Fibroblast of skin of left biceps (primary cell): Measurements from ENCODE around the gene REM2.
A peak's percentile ranks its signal among the peaks of the same experiment; 100 is the strongest.
"Not testable (repeated sequence)": the region's sequence is repeated elsewhere in the genome, so short reads cannot be mapped to it uniquely, and the experiment has no call there.

ENCODE experiments used
- DNase-seq, 2 experiments: peaks; one replicate each; pipeline ENCODE4 v3.0.0-alpha.2; 2013; ENCODE audit warnings: low read depth in 2 of 2

The REM2 gene

DNA sequence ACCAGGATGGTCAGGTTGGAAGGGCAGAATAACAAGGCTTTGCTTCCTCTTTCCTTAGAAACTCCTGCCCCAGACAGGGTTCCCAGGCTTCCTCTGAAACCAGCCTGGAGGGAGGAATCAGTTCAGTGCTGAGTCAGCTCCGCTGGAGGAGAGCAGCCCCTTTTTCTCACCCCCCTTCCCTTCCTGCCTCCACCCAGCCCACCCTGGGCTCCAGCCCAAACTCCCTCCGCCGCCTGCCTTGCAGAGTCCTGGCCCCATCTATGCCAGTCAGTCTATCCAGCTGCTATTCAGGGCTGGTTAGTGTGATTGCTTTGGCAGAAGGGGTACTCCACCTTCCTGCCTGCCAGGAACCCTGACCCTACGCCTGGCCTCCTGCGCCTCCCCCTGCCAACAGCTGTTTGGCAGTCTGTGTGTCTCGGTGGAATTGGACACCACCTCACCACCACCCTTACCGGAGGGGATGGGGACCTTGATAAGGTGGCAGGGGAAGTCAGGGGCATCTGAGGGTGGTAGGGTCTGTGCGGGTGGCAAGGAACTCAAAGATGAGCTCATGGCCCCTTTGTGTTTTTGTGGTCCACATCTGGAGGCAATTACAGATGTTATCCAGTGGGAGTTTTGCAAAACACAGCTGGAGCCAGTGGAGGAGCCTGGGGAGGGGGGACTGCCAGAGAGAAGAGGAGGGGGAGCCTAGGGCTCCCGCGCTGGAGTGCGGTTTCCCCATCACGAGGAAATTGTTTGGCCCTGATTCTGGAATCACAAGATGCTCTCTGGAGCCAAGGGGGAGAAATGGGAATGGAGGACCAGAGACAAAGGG is 34.5 kb upstream of the REM2 start:
- peak; percentile 87 to 88 for DNase-seq

- no peak for DNase-seq
Observed at GRCh38 chr14:22849212-22849819, 33.7 kb upstream of the REM2 start.

DNA sequence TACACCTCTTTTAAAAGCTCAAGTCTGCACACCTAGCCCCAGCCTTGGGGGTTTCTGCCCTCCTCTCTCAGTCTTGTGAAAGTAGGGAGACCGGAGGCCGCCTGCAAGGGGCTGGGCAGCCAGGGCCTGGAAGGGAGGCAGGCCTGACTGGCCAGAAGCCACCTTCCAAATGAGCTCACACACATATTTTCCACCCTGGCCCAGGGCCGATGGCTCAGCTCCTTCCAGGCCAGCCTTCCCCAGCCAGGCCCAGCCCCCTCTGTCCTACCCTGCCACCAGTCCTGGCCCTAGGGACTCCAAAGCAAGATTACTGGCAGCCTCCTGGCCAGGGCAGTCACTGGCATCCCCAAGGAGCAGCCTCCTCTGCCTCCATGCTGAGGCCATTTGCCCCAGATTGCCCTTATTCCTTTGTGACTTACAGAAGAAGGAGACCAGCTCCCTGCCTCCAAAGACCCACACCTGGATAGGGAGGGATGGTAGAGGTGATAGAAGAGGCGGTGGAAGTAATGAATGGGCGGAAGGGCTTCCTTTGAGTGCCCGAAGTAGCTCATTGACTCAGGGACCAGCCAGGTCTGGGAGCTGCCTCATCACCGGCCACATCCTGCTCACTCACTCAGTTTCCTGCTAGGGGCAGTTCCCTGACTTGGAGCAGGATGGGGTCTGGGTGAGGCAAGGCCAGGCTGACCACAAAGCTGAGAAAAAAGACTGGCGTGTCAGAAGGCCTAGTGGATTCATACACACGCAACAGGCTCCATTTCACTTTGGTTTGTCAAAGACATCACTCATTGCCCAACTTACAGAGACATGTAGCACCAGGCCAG is 31.9 kb upstream of the REM2 start:
- DNase-seq: peak in 1 of 2 experiments; percentile 55

GRCh38 chr14:22852178-22852577 is 30.8 kb upstream of the REM2 start:
- DNase-seq: not testable (repeated sequence)

- no peak for DNase-seq
Observed at GRCh38 chr14:22852599-22852939, 30.5 kb upstream of the REM2 start.

- no peak for DNase-seq
Observed at GRCh38 chr14:22852940-22853767, 29.9 kb upstream of the REM2 start.

DNA sequence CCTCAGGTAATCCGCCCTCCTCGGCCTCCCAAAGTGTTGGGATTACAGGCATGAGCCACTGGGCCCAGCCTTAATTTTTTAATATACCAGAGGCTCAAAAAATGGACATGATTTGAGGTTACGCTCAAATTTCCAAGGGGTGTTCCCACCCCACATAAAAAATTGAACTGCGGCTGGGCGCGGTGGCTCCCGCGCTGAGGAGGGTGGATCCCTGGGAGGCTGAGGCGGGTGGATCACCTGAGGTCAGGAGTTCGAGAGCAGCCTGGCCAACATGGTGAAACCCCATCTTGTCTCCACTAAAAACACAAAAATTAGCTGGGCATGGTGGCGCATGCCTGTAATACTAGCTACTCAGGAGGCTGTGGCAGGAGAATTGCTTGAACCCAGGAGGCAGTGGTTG is 28.7 kb upstream of the REM2 start:
- not testable (repeated sequence) for DNase-seq

- no peak for DNase-seq
Observed at GRCh38 chr14:22854963-22855724, 27.9 kb upstream of the REM2 start.

GRCh38 chr14:22856428-22856827 is 26.6 kb upstream of the REM2 start:
- DNase-seq: no peak

GRCh38 chr14:22860377-22860776 is 22.6 kb upstream of the REM2 start:
- not testable (repeated sequence) for DNase-seq

DNA sequence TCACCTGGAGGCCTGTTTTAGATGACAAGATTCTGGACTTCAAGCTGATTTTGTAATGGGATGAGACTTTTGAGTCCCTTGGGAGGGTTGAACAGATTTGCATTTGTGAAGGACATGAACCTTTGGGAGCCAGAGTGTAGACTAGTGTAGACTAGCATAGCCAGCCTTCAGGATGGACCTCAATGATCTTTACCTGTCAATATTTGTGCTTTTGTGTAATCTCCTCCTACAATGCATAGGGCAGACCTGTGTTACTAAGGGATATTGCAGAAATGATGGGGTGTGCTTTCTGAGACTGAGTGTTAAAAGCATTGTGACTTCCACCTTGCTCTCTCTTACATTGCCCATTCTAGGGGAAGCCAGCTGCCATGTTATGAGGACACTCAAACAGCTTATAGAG is 21.4 kb upstream of the REM2 start:
- no peak for DNase-seq

GRCh38 chr14:22864979-22865378 is 18.0 kb upstream of the REM2 start:
- DNase-seq: no peak

DNA sequence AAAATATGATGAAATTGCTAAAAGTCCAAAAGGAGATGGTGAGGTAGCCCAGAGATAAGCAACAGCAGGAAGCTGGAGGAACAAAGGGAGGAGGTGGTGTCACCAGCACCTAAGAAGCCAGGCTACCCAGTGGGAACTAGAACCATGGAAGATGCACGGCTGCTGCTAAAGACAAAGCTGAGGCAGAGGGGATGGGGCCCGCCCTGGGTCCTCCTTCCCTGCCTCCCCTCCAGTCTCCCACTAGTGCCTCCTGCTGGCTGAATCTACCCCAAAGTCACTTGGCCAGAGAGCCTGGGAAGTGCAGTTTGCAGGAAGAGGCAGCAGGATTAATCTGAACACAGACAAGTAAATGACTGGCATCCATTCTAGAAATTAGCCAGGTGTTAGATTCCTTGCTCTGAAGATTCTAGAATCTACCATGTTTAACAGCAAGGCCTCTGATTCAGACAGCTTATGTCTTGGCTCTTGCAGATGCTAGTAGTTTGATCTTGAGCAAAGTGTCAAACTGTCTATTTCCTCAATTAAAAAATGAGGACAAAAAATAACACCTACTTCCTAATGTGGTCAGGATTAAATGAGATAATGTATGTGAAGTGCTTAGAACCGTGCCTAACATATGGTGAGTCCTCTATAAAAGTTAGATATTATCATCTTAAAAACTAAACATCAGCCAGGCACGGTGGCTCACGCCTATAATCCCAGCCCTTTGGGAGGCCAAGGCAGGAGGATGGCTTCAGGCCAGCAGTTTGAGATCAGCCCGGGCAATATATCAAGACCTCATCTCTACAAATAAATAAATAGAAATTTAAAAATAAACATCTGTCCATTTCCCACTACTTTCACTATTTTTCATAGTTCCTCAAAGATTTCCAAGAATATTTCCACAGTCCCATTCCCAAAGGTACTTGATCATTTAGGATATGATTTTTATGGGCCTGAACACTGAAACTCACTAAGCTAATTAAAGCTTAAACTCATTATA is 17.3 kb upstream of the REM2 start:
- DNase-seq: no peak

GRCh38 chr14:22866874-22867273 is 16.1 kb upstream of the REM2 start:
- no peak for DNase-seq

- no peak for DNase-seq
Observed at GRCh38 chr14:22870811-22871223, 12.2 kb upstream of the REM2 start.

GRCh38 chr14:22871224-22872032 is 11.6 kb upstream of the REM2 start, which contains the start of gene LRP10:
LRP10 (plus strand) TSS chr14:22871740; CDS start chr14:22872304, 564 bp downstream.
- no peak for DNase-seq

DNA sequence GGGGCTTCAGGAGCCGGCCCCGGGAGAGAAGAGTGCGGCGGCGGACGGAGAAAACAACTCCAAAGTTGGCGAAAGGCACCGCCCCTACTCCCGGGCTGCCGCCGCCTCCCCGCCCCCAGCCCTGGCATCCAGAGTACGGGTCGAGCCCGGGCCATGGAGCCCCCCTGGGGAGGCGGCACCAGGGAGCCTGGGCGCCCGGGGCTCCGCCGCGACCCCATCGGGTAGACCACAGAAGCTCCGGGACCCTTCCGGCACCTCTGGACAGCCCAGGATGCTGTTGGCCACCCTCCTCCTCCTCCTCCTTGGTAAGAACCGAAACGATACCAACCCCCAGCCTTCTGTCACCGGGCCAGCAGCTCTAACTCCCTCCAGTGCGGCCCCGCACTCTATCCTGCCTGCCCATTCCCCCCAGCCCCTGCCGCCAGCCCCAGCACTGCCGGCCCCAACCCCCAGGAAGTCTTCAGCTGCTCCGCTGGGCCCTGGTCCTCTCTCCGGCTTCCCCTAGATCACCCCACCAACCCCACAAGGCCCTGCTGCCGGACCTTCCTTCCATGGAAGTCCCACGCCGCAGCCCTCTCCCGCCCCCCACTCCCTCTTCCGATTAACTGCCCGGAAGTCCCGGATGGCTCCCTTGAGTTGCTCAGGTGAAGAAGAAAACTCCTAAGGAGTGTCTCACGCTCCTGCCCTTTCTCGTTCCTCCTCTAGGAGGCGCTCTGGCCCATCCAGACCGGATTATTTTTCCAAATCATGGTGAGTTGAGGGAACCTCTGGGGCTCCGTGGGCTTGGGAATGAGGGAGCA is 10.8 kb upstream of the REM2 start:
- peak in 1 of 2 experiments; percentile 57 for DNase-seq
